OCI-LY1 (cell line): ENCODE results near the gene MAP7D3.
"Not testable (repeated sequence)": the region's sequence is repeated elsewhere in the genome, so short reads cannot be mapped to it uniquely, and the experiment has no call there.

ENCODE experiments used
- H2AFZ ChIP-seq: fragments of 200-600 bp; sonication (generic), shearing (Covaris generic); 2 replicates; pipeline ENCODE4 v1.6.0; 2014; ENCODE audit warnings: antibody characterized with exemption, mild to moderate bottlenecking, low read length
- H3F3A ChIP-seq: fragments of 200-600 bp; sonication (generic), shearing (Covaris generic); 2 replicates; pipeline ENCODE4 v1.6.0; 2014; ENCODE audit warnings: mild to moderate bottlenecking, antibody characterized with exemption, low read length, moderate library complexity; ENCODE audit not compliant: insufficient read depth
- H3K27ac ChIP-seq: fragments of 200-600 bp; sonication (generic); 2 replicates; pipeline ENCODE4 v1.5.1; 2014; ENCODE audit warnings: low read length, mixed run types, mild to moderate bottlenecking, low read depth; ENCODE audit not compliant: poor library complexity, severe bottlenecking
- H3K27me3 ChIP-seq: fragments of 200-600 bp; sonication (generic); 2 replicates; pipeline ENCODE4 v1.6.0; 2014; ENCODE audit warnings: antibody characterized with exemption, mild to moderate bottlenecking, low read length, moderate library complexity; ENCODE audit not compliant: insufficient read depth
- H3K36me3 ChIP-seq: fragments of 200-600 bp; sonication (generic); 2 replicates; pipeline ENCODE4 v1.6.1; 2014; ENCODE audit warnings: mild to moderate bottlenecking, antibody characterized with exemption, low read length, moderate library complexity, mixed read lengths; ENCODE audit not compliant: insufficient read depth
- H3K4me1 ChIP-seq: fragments of 200-600 bp; sonication (generic); 2 replicates; pipeline ENCODE4 v1.5.1; 2014; ENCODE audit warnings: mild to moderate bottlenecking, low read length, moderate library complexity; ENCODE audit not compliant: insufficient read depth, severe bottlenecking
- H3K4me2 ChIP-seq: fragments of 200-600 bp; sonication (generic), shearing (Covaris generic); 2 replicates; pipeline ENCODE4 v1.6.1; 2014; ENCODE audit warnings: low read length
- H3K4me3 ChIP-seq: fragments of 200-600 bp; sonication (generic); 2 replicates; pipeline ENCODE4 v1.5.1; 2014; ENCODE audit warnings: low read length, low read depth, mild to moderate bottlenecking, mixed read lengths; ENCODE audit not compliant: poor library complexity, severe bottlenecking
- H3K79me2 ChIP-seq: fragments of 200-600 bp; shearing (Covaris generic); 2 replicates; pipeline ENCODE4 v1.6.1; 2016; ENCODE audit warnings: mixed run types, low read length, mixed read lengths; ENCODE audit not compliant: insufficient read depth
- H3K9ac ChIP-seq: fragments of 200-600 bp; sonication (generic), shearing (Covaris generic); 2 replicates; pipeline ENCODE4 v1.6.1; 2014; ENCODE audit warnings: mild to moderate bottlenecking, low read length, mixed read lengths
- H3K9me2 ChIP-seq: fragments of 200-600 bp; sonication (generic), shearing (Covaris generic); 2 replicates; pipeline ENCODE4 v1.6.1; 2014; ENCODE audit warnings: low read depth, mild to moderate bottlenecking, low read length, mixed read lengths
- H3K9me3 ChIP-seq: fragments of 200-600 bp; shearing (Covaris generic); 2 replicates; pipeline ENCODE4 v1.6.1; 2014; ENCODE audit warnings: low read length, mixed read lengths
- H4K20me1 ChIP-seq: fragments of 200-600 bp; sonication (generic), shearing (Covaris generic); 2 replicates; pipeline ENCODE4 v1.6.0; 2016; ENCODE audit warnings: mild to moderate bottlenecking, low read length; ENCODE audit not compliant: insufficient read depth
- CTCF ChIP-seq: fragments of 200-600 bp; sonication (generic), shearing (Covaris generic); IDR thresholded peaks from 2 replicates; pipeline ENCODE4 v1.5.1; 2017; ENCODE audit warnings: mild to moderate bottlenecking, antibody characterized with exemption, low read length, moderate library complexity, mixed read lengths
- EZH2 ChIP-seq: fragments of 200-600 bp; sonication (generic), shearing (Covaris generic); IDR thresholded peaks from 2 replicates; pipeline ENCODE4 v1.8.0; 2017; ENCODE audit warnings: borderline replicate concordance, mixed run types, mild to moderate bottlenecking, antibody characterized with exemption, low read length, moderate library complexity, mixed read lengths

MAP7D3 gene

GRCh38 chrX:136171420-136171819 lies 79.8 kb downstream of the MAP7D3 start:
- H3K9me3 ChIP-seq = no peaks in the 10 kb centered on the region
- no peak overlapping the region for H3K27ac ChIP-seq
- no peak overlapping the region for H3K4me3 ChIP-seq
- H3K79me2 ChIP-seq = no peaks in the 10 kb centered on the region
- H3K9ac ChIP-seq = no peak overlapping the region
- H3K4me1 ChIP-seq = no peaks in the 10 kb centered on the region
- H3K9me2 ChIP-seq = no peaks in the 10 kb centered on the region
- TF ChIP-seq CTCF (no peak), EZH2 (no peak)
- H3K36me3 ChIP-seq = no peaks in the 10 kb centered on the region
- no peaks in the 10 kb centered on the region for H4K20me1 ChIP-seq
- H2AFZ ChIP-seq = no peak overlapping the region
- H3F3A ChIP-seq = no peaks in the 10 kb centered on the region
- H3K27me3 ChIP-seq = no peaks in the 10 kb centered on the region
- no peak overlapping the region for H3K4me2 ChIP-seq

GRCh38 chrX:136170139-136170800 lies 80.9 kb downstream of the MAP7D3 start:
- Histone ChIP-seq H3K4me3 (no peak overlapping the region), H3K79me2 (no peaks in the 10 kb centered on the region), H3F3A (no peaks in the 10 kb centered on the region), H3K4me2 (no peak overlapping the region), H3K9ac (no peak overlapping the region), H3K27me3 (no peaks in the 10 kb centered on the region), H3K27ac (no peak overlapping the region), H3K9me3 (no peaks in the 10 kb centered on the region), H3K36me3 (no peaks in the 10 kb centered on the region), H3K4me1 (no peaks in the 10 kb centered on the region), H2AFZ (no peak overlapping the region), H4K20me1 (no peaks in the 10 kb centered on the region), H3K9me2 (no peaks in the 10 kb centered on the region)
- TF ChIP-seq CTCF (no peak), EZH2 (no peak)

- Histone ChIP-seq H3K9me2 (no peaks in the 10 kb centered on the region), H3K9ac (no peak overlapping the region), H3K27ac (no peak overlapping the region), H3K4me2 (no peak overlapping the region), H4K20me1 (no peaks in the 10 kb centered on the region), H3K4me3 (no peak overlapping the region), H3K9me3 (no peaks in the 10 kb centered on the region), H3F3A (no peaks in the 10 kb centered on the region), H3K36me3 (no peaks in the 10 kb centered on the region), H3K4me1 (no peaks in the 10 kb centered on the region), H2AFZ (no peak overlapping the region), H3K27me3 (no peaks in the 10 kb centered on the region), H3K79me2 (no peaks in the 10 kb centered on the region)
- no peak for TF ChIP-seq EZH2
- TF ChIP-seq CTCF = no peak
These were observed 82.1 kb downstream of the MAP7D3 start for GRCh38 chrX:136168929-136169735.

- not testable (repeated sequence) for H3K9ac ChIP-seq, H3F3A ChIP-seq, H3K4me2 ChIP-seq, H3K36me3 ChIP-seq, H3K4me3 ChIP-seq, H3K79me2 ChIP-seq, H3K27me3 ChIP-seq, H3K4me1 ChIP-seq, H3K9me2 ChIP-seq, H4K20me1 ChIP-seq, H3K9me3 ChIP-seq, H3K27ac ChIP-seq, H2AFZ ChIP-seq
These were observed 83.2 kb downstream of the MAP7D3 start for GRCh38 chrX:136167989-136168388.
